Mucosa of descending colon (tissue), 3 donors: Measurements from ENCODE around the gene ODF2. TPM values are rescaled to one million over a fixed set of nuclear protein-coding genes. Genes with fewer than 3 reads are reported as not detected.
A peak's percentile ranks its signal among the peaks of the same experiment; 100 is the strongest.
"Not testable (repeated sequence)": the region's sequence is repeated elsewhere in the genome, so short reads cannot be mapped to it uniquely, and the experiment has no call there.

Experiments used
- ATAC-seq: fragments of 200-7000 bp; cut with Tn5 transposase; one replicate; pipeline ENCODE4 v1.9.1; 2020; ENCODE audit warnings: mild to moderate bottlenecking, moderate library complexity
- DNase-seq, 3 donors: peaks; one replicate each; pipeline ENCODE4 v3.0.0-alpha.2; 2020
- H3K36me3 ChIP-seq: fragments of 200-600 bp; one replicate; pipeline ENCODE4 v1.8.0; 2021; ENCODE audit warnings: low read depth, mild to moderate bottlenecking
- H3K4me1 ChIP-seq: fragments of 200-600 bp; one replicate; pipeline ENCODE4 v1.8.0; 2021; ENCODE audit warnings: low read depth, mild to moderate bottlenecking
- H3K4me3 ChIP-seq: fragments of 200-600 bp; one replicate; pipeline ENCODE4 v1.8.0; 2021; ENCODE audit warnings: mild to moderate bottlenecking
- H3K9me3 ChIP-seq: fragments of 200-600 bp; one replicate; pipeline ENCODE4 v1.8.0; 2021; ENCODE audit warnings: mild to moderate bottlenecking
- intact Hi-C, 2 donors: fragments of 100-400 bp; cut with DNase I in 1 of 2; cut with micrococcal nuclease in 1 of 2; formaldehyde crosslinking; loops; one replicate each; pipeline versions ENCODE4 v1.11.0 to v1.11.1; 2022; cut with DNase I, micrococcal nuclease
- total RNA-seq, 3 donors: library from RNA; stranded (reverse); fragmentation: NEBNext Ultra II Directional in 2 of 3; extraction: Animal tissue kit (Norgen Biotek cat#: 25700) in 2 of 3; gene quantifications; one replicate each; pipeline versions ENCODE4 v1.2.1 to v1.2.4, GENCODE V29; 2021 to 2023
- TF ChIP-seq, protein P1 (sequence below): fragments of 200-600 bp; IDR thresholded peaks from one replicate; pipeline ENCODE4 v1.8.0; 2022; ENCODE audit warnings: antibody characterized with exemption, mild to moderate bottlenecking
- donor health status: DM: no; HTN: no; CAD: no; lungs with moderate emphysema.
- donor health status: DM: no; HTN: no; CAD: no.
- donor health status: DM: no; HTN: yes; CAD: no.

Gene ODF2
- total RNA-seq, 3 donors from 2014 or later, result 17.1 to 26.1 (median 19.4) TPM

DNA sequence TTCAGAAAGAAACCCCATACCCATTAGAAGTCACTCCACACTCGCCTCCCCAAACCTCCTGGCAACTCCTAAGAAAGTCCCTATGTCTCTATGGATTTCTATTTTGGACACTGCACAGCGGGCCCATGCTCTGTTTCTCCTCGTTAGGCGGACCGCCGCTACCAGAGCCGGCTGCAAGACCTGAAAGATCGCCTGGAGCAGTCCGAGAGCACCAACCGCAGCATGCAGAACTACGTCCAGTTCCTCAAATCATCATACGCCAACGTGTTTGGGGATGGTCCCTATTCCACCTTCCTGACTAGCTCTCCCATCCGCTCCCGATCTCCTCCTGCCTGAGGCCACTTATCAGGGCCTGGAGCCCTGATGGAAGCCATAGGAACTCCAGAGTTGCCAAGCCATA, 44.1 kb downstream of the ODF2 start:
- ATAC-seq, result no peak
- TF ChIP-seq, protein P1, sequence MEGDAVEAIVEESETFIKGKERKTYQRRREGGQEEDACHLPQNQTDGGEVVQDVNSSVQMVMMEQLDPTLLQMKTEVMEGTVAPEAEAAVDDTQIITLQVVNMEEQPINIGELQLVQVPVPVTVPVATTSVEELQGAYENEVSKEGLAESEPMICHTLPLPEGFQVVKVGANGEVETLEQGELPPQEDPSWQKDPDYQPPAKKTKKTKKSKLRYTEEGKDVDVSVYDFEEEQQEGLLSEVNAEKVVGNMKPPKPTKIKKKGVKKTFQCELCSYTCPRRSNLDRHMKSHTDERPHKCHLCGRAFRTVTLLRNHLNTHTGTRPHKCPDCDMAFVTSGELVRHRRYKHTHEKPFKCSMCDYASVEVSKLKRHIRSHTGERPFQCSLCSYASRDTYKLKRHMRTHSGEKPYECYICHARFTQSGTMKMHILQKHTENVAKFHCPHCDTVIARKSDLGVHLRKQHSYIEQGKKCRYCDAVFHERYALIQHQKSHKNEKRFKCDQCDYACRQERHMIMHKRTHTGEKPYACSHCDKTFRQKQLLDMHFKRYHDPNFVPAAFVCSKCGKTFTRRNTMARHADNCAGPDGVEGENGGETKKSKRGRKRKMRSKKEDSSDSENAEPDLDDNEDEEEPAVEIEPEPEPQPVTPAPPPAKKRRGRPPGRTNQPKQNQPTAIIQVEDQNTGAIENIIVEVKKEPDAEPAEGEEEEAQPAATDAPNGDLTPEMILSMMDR, result no peak
- intact Hi-C loops, result no loop called here
- Histone ChIP-seq H3K4me1 (peaks cover 7% of the 10 kb centered on the region), H3K9me3 (no peaks in the 10 kb centered on the region), H3K36me3 (no peaks in the 10 kb centered on the region), H3K4me3 (no peak overlapping the region)
- no peak for DNase-seq

DNA sequence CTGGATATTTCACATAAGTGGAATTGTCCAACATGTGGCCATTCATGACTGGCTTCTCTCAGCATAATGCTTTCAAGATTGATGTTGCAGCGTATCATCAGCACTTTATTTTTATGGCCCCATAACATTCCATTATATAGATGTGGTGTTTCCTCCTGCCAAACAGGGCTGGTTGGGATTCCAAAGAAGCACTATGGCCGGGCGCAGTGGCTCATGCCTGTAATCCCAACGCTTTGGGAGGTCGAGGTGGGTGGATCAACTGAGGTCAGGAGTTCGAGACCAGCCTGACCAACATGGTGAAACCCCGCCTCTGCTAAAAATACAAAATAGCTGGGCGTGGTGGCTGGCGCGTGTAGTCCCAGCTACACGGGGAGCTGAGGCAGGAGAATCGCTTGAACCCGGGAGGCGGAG, 47.6 kb downstream of the ODF2 start:
- H3K9me3 ChIP-seq, H3K36me3 ChIP-seq, H3K4me3 ChIP-seq, intact Hi-C loops: not testable (repeated sequence)
- DNase-seq (peak in 2 of 3 donors; percentile 36 to 56), ATAC-seq (peak; percentile 55)
- H3K4me1 ChIP-seq, result peaks cover 14% of the 10 kb centered on the region

DNA sequence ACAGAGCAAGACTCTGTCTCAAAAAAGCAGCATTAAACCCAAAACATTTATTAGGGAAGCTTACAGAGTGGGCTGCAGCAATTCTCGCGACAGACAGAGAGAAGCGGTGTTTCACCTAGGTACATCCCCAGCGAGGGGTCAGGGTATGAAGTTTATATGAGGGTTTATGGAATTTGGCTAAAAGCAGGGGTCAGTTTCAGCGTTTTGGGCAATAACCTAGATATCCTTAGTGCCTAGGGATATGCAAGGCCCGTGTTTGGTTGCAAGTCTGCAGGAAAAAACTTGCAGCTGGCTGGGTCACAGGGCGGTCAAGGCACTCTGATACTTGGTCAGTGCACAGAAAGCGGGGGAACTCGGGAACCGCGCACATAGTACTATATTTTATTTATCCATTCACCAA, 48.1 kb downstream of the ODF2 start:
- intact Hi-C loops, result no loop called here

GRCh38 chr9:128504485-128505413, 48.9 kb downstream of the ODF2 start, which contains the start of gene GLE1:
TSS of gene GLE1 (plus strand) at chr9:128504719. CDS start at chr9:128504806, 87 bp downstream.
- TF ChIP-seq, protein P1, result no peak
- H3K9me3 ChIP-seq, result no peaks in the 10 kb centered on the region
- H3K4me1 ChIP-seq, result peaks cover 14% of the 10 kb centered on the region
- DNase-seq (peak; percentile 97 to 98 (median 98)), ATAC-seq (peak; percentile 98)
- H3K36me3 ChIP-seq, result no peaks in the 10 kb centered on the region
- H3K4me3 ChIP-seq, result peak within 1 kb of the TSS; percentile 82
- intact Hi-C loops, result no loop called here

More for the DNA sequence above, 48.1 kb downstream of the ODF2 start:
- TF ChIP-seq, protein P1, result no peak
- Histone ChIP-seq H3K36me3 (no peaks in the 10 kb centered on the region), H3K9me3 (no peaks in the 10 kb centered on the region), H3K4me3 (no peak overlapping the region), H3K4me1 (peaks cover 14% of the 10 kb centered on the region)
- peak; percentile 17 for ATAC-seq
- peak in 2 of 3 donors; percentile 34 to 41 for DNase-seq

DNA sequence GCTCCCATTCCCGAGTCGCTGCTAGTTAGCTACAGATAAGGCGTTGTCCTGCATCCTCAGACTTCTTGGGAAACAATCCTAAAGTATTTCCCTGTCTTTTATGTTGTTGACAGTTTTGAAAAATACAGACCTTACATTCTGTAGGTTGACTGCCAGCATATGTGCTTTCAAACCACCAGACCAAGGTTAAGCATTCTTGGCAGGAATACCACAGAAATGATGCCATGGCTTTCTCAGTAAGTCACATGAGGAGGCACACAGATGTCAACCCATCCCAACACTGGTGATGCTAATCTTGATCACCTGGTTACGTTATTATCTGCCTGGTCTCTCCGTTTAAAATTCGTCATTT, 49.6 kb downstream of the ODF2 start:
- Histone ChIP-seq H3K4me3 (peak overlapping the region; percentile 82), H3K9me3 (no peaks in the 10 kb centered on the region), H3K4me1 (peaks cover 14% of the 10 kb centered on the region), H3K36me3 (no peaks in the 10 kb centered on the region)
- TF ChIP-seq, protein P1, result no peak
- DNase-seq (no peak), ATAC-seq (no peak)
- intact Hi-C loops, result no loop called here

GRCh38 chr9:128505906-128506305, 50.1 kb downstream of the ODF2 start:
- DNase-seq, ATAC-seq, H3K4me3 ChIP-seq, H3K36me3 ChIP-seq, intact Hi-C loops, H3K9me3 ChIP-seq: not testable (repeated sequence)
- H3K4me1 ChIP-seq, result peaks cover 14% of the 10 kb centered on the region
